Measurements from ENCODE around the gene MYADML2. TPM values are rescaled to one million over a fixed set of nuclear protein-coding genes. Genes with fewer than 3 reads are reported as not detected.

The MYADML2 gene
- total and polyA plus RNA-seq, 2 of the 8 experiments (the other 6 are each of a cell fraction or from before 2014, with no cell fraction given) = 0.26 to 0.47 TPM

DNA sequence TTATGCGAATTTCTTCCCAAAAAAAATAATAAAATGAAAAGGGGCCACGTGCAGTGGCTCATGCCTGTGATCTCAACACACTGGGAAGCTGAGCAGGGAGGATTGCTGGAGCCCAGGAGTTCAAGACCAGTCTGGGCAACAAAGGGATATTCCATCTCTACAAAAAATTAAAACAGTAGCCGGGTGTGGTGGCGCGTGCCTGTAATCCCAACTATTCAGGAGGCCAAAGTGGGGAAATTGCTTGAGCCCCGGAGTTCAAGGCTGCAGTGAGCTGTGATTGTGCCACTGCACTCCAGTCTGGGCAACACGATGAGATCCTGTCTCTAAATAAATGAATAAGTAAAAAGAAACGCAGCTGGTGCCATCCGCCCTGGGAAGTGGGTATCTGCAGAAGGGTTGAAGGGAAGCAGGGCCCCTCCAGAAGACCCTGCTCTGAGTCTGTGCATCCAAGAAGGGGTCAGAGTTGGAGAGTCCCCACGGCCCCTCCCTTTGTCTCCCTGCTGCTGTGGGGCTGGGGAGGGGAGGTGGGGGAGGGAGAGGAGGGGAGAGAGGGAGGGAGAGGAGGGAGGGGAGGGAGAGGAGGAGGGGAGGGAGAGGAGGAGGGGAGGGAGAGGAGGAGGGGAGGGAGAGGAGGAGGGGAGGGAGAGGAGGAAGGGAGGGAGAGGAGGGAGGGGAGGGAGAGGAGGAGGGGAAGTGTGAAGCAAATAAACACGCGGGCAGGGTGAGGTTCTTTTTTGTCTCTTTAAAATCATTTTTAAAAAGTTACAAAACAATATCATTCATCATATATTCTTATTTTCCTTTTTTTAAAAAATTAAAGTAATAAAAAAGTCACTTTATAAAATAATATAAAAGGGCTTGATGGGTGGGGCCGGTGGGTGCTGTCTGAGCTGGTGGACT is 5.0 kb upstream of the MYADML2 start:
- no peaks in the 10 kb centered on the region for H3K23me2 ChIP-seq (ENCODE audit: low read depth, low read length)
- POLR2A ChIA-PET (ENCODE audit: partially characterized antibody) = interaction anchor here (0.6 to 2.4 kb wide), 7 partner anchors 8 to 27 kb away, joined by 3 to 8 read pairs (median 3); partner anchors contain the start of gene MAFG
- H3K4me2 ChIP-seq (ENCODE audit: insufficient read depth in 1 of 2, low read depth in 2 of 2, low read length in 2 of 2) = no peak overlapping the region
- H2BK5ac ChIP-seq (ENCODE audit: low read depth, low read length) = no peak overlapping the region
- no peak overlapping the region for H2BK15ac ChIP-seq (ENCODE audit: low read length)
- H3K14ac ChIP-seq (ENCODE audit: insufficient read length) = no peak overlapping the region
- H3K9ac ChIP-seq (replicated peaks in 1 of 4; ENCODE audit: extremely low read depth in 1 of 4, low read depth in 3 of 4, low read length in 3 of 4) = no peak overlapping the region
- no peak overlapping the region for H2BK12ac ChIP-seq (ENCODE audit: low read depth, low read length)
- no peak overlapping the region for H2AFZ ChIP-seq (ENCODE audit: low read length)
- H3K4me1 ChIP-seq (replicated peaks in 1 of 4; ENCODE audit: control insufficient read depth in 3 of 4, insufficient read depth in 4 of 4, low read length in 3 of 4) = no peaks in the 10 kb centered on the region; a peak in 1 of 7 replicates
- H4K5ac ChIP-seq (ENCODE audit: insufficient read length, low read depth, low read length) = no peak overlapping the region
- no peak overlapping the region for H2BK20ac ChIP-seq (ENCODE audit: low read length)
- no peak overlapping the region for H3K4ac ChIP-seq (replicated peaks; ENCODE audit: insufficient read length, low read depth, low read length)
- no peak overlapping the region for H2AK5ac ChIP-seq (ENCODE audit: low read depth, low read length)
- H3K79me2 ChIP-seq (ENCODE audit: control insufficient read depth in 1 of 2, insufficient read depth in 2 of 2, low read length in 2 of 2) = no peaks in the 10 kb centered on the region
- no peak overlapping the region for H3K56ac ChIP-seq (replicated peaks; ENCODE audit: insufficient read length, low read depth, low read length)
- H3K27me3 ChIP-seq (replicated peaks in 1 of 4; ENCODE audit: control insufficient read depth in 3 of 4, extremely low read depth in 1 of 4, insufficient read depth in 3 of 4, low read length in 3 of 4) = peaks cover 0 to 16% (median 0%) of the 10 kb centered on the region in 4 experiments; a peak in 3 of 7 replicates
- CTCF ChIA-PET (ENCODE audit: partially characterized antibody) = interaction anchor here (1.1 to 2.3 kb wide), 3 partner anchors 8 to 82 kb away, joined by 3 to 9 read pairs (median 8); partner anchors contain the start of genes MAFG and NOTUM
- no peak overlapping the region for H3K23ac ChIP-seq (ENCODE audit: insufficient read length)
- H2BK120ac ChIP-seq (replicated peaks; ENCODE audit: low read depth, low read length) = no peak overlapping the region
- no peaks in the 10 kb centered on the region for H3K36me3 ChIP-seq (ENCODE audit: control insufficient read depth in 2 of 4, insufficient read depth in 4 of 4, low read length in 3 of 4)
- no peak overlapping the region for H3K18ac ChIP-seq (ENCODE audit: extremely low read depth, low read length)
- H4K91ac ChIP-seq (replicated peaks; ENCODE audit: insufficient read length, low read length) = no peak overlapping the region
- H3K4me3 ChIP-seq (ENCODE audit: extremely low read depth in 1 of 4, insufficient read depth in 2 of 4, low read depth in 3 of 4, low read length in 4 of 4) = no peak overlapping the region
- H3K27ac ChIP-seq (ENCODE audit: low read depth, low read length) = no peak overlapping the region
- no peaks in the 10 kb centered on the region for H3K9me3 ChIP-seq (ENCODE audit: insufficient read depth in 2 of 2, low read depth in 1 of 2, low read length in 1 of 2)
- FAIRE-seq (no peak), DNase-seq (ENCODE audit: low read depth in 1 of 2, low spot score in 2 of 2) (no peak)
- H3K79me1 ChIP-seq (ENCODE audit: low read depth, low read length) = no peaks in the 10 kb centered on the region
- no peak overlapping the region; the same call in 1 of the 2 replicates for H4K8ac ChIP-seq (ENCODE audit: extremely low read depth, insufficient read depth, low read length)
- TF ChIP-seq POLR2A (IDR thresholded peaks at IDR 0.05; ENCODE audit: control extremely low read depth in 1 of 2, low read depth in 2 of 2, low read length in 2 of 2) (no peak), EZH2 (IDR thresholded peaks at IDR 0.05; ENCODE audit: low read depth, low read length, severe bottlenecking) (no peak)
- no peaks in the 10 kb centered on the region for H4K20me1 ChIP-seq (replicated peaks in 1 of 2; ENCODE audit: control insufficient read depth in 1 of 2, insufficient read depth in 2 of 2, low read length in 2 of 2)
- WGBS, 2 experiments (ENCODE audit: extremely low coverage in 1 of 2, insufficient coverage in 1 of 2, insufficient read length in 1 of 2, insufficient replicate concordance in 2 of 2, low coverage in 1 of 2, low lambda C conversion rate in 2 of 2, missing lambda C conversion rate in 1 of 2) = 79% methylated on average over 10 of the region's 13 CpGs; no CpG with 5 or more reads in 1 of the 2 experiments
